ENCODE results near the gene RPL13. TPM values are rescaled to one million over a fixed set of nuclear protein-coding genes. Genes with fewer than 3 reads are reported as not detected.

Gene RPL13
- total RNA-seq, 3 donors from 2014 or later (not counting 1 experiment from before 2014, with no cell fraction given), result 1,286 to 1,549 (median 1,294) TPM

GRCh38 chr16:89548344-89549006 lies 12.0 kb upstream of the RPL13 start:
- intact Hi-C loops (cut with micrococcal nuclease), result no loop called here
- no peaks in the 10 kb centered on the region for H3K4me1 ChIP-seq (ENCODE audit: control insufficient read depth, insufficient read depth, low read length)
- H3K27ac Mint-ChIP-seq, result no peak overlapping the region
- H3K27me3 Mint-ChIP-seq (ENCODE audit: low read depth in 2 of 2), result no peaks in the 10 kb centered on the region
- H3K4me1 Mint-ChIP-seq, result no peaks in the 10 kb centered on the region
- H3K36me3 ChIP-seq (ENCODE audit: control insufficient read depth, insufficient read depth, low read length), result peaks cover 51% of the 10 kb centered on the region
- no peak for DNase-seq
- no peak overlapping the region for H3K4me3 ChIP-seq (ENCODE audit: low read length)
- H3K27me3 ChIP-seq (ENCODE audit: control insufficient read depth, insufficient read depth, low read length), result no peaks in the 10 kb centered on the region
- H3K27ac ChIP-seq (ENCODE audit: low read length), result no peak overlapping the region
- no peak overlapping the region for H3K4me3 Mint-ChIP-seq
- ATAC-seq, result no peak
- TF ChIP-seq CTCF (IDR thresholded peaks at IDR 0.05), result no peak
- H3K36me3 Mint-ChIP-seq, result no peaks in the 10 kb centered on the region
- no peaks in the 10 kb centered on the region for H3K9me3 Mint-ChIP-seq
- H3K9me3 ChIP-seq (ENCODE audit: control insufficient read depth, insufficient read depth, low read length), result no peaks in the 10 kb centered on the region
- WGBS (ENCODE audit: insufficient coverage), result 86% methylated on average over 28 of the region's 28 CpGs

GRCh38 chr16:89549007-89549700 lies 11.3 kb upstream of the RPL13 start:
- H3K9me3 ChIP-seq (ENCODE audit: control insufficient read depth, insufficient read depth, low read length), result no peaks in the 10 kb centered on the region
- no peak overlapping the region for H3K27ac ChIP-seq (ENCODE audit: low read length)
- Mint-ChIP-seq H3K36me3 (no peaks in the 10 kb centered on the region), H3K27ac (no peak overlapping the region), H3K4me1 (no peaks in the 10 kb centered on the region), H3K27me3 (ENCODE audit: low read depth in 2 of 2) (no peaks in the 10 kb centered on the region), H3K4me3 (no peak overlapping the region), H3K9me3 (no peaks in the 10 kb centered on the region)
- TF ChIP-seq CTCF (IDR thresholded peaks at IDR 0.05), result no peak
- intact Hi-C loops (cut with micrococcal nuclease), result no loop called here
- DNase-seq (peak in 1 of 2 donors; percentile 66), ATAC-seq (no peak)
- 57% methylated on average over 10 of the region's 10 CpGs for WGBS (ENCODE audit: insufficient coverage)
- no peaks in the 10 kb centered on the region for H3K27me3 ChIP-seq (ENCODE audit: control insufficient read depth, insufficient read depth, low read length)
- peaks cover 54% of the 10 kb centered on the region for H3K36me3 ChIP-seq (ENCODE audit: control insufficient read depth, insufficient read depth, low read length)
- H3K4me3 ChIP-seq (ENCODE audit: low read length), result no peak overlapping the region
- no peaks in the 10 kb centered on the region for H3K4me1 ChIP-seq (ENCODE audit: control insufficient read depth, insufficient read depth, low read length)

- Histone ChIP-seq H3K9me3 (ENCODE audit: control insufficient read depth, insufficient read depth, low read length) (no peaks in the 10 kb centered on the region), H3K36me3 (ENCODE audit: control insufficient read depth, insufficient read depth, low read length) (peaks cover 55% of the 10 kb centered on the region), H3K4me1 (ENCODE audit: control insufficient read depth, insufficient read depth, low read length) (no peaks in the 10 kb centered on the region), H3K27ac (ENCODE audit: low read length) (no peak overlapping the region), H3K27me3 (ENCODE audit: control insufficient read depth, insufficient read depth, low read length) (no peaks in the 10 kb centered on the region), H3K4me3 (ENCODE audit: low read length) (no peak overlapping the region)
- Mint-ChIP-seq H3K9me3 (no peaks in the 10 kb centered on the region), H3K4me1 (no peaks in the 10 kb centered on the region), H3K27ac (no peak overlapping the region), H3K4me3 (no peak overlapping the region), H3K36me3 (no peaks in the 10 kb centered on the region), H3K27me3 (ENCODE audit: low read depth in 2 of 2) (no peaks in the 10 kb centered on the region)
- intact Hi-C loops (cut with micrococcal nuclease), result no loop called here
- no peak for DNase-seq
- no peak for TF ChIP-seq CTCF (IDR thresholded peaks at IDR 0.05)
- no peak for ATAC-seq
- 96% methylated on average over 21 of the region's 22 CpGs for WGBS (ENCODE audit: insufficient coverage)
Measured at GRCh38 chr16:89550421-89551007, 10.0 kb upstream of the RPL13 start.

Data from natural killer cell (primary cell).